ENCODE measurements around the gene C16orf92.
A peak's percentile ranks its signal among the peaks of the same experiment; 100 is the strongest.

Gene C16orf92, protein sequence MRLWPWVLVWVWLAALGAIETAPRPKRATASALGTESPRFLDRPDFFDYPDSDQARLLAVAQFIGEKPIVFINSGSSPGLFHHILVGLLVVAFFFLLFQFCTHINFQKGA

DNA sequence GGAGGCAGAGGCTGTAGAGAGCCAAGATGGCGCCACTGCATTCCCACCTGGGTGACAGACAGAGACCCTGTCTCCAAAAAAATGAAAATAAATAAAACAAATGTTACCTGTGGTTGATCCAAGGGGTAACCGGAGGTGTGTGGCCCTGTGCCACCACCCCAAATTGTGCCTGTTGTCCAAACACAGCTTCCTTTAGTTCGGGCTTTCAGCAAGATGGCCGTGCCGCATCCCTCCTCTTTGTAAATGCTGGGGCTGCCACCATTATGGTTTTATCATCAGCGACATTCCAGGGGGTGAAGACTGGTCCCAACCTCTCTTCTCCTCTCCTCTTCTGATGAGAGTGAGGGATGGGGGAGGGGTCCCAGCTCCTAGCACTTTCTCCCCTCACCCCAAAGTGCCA, at the start of gene C16orf92:
C16orf92 (plus strand) TSS at position 312 of the 400 bp plus-strand sequence. CDS start 143 bp downstream, outside the sequence.
- DNase-seq = no peak

DNA sequence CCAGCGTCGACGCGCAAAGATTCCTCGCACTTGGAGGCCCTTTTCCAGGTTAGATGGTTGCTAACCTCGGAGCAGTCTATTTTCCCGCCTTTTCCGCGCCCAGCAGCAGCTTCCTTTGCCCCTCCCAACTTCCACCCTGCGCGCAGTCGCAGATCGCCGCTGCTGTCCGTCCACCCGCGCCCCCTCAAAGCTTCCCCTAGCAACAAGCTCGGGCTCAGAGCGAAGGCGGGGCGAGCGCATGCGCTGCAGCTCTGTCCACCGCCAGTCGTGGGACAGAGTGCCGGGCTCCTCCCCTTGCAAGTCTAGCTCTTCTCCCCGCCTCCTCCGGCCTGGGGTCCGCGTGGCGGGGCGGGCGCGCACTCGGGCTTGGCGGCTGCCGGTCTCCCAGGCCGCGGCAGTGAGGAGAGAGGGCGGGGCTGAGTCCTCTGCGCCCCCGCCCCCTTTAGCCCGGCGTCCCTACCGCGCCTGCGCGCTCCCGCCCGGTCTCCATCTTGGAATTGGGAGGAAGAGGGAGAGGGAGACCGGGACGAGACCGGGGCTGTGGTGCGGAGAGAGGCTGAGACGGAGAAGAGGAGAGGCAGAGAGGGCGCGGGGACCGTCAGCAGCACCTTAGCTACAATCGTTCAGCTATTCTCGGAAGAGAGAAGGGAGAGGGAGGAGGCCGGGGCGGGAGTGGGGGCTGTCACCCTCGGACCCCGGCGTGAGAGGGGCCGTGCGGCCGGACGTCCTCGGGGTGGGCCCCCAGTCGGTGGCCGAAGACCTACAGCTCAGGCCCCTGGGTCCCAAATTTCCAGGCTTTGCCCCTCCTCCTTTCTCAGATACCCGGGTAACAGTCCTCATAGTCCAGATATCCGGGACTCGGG, 49.4 kb upstream of the C16orf92 start, which contains the start of gene TAOK2:
TAOK2 (plus strand) TSS at position 485 of the 863 bp plus-strand sequence. CDS start 3,905 bp downstream, outside the sequence.
- DNase-seq = peak; percentile 98

DNA sequence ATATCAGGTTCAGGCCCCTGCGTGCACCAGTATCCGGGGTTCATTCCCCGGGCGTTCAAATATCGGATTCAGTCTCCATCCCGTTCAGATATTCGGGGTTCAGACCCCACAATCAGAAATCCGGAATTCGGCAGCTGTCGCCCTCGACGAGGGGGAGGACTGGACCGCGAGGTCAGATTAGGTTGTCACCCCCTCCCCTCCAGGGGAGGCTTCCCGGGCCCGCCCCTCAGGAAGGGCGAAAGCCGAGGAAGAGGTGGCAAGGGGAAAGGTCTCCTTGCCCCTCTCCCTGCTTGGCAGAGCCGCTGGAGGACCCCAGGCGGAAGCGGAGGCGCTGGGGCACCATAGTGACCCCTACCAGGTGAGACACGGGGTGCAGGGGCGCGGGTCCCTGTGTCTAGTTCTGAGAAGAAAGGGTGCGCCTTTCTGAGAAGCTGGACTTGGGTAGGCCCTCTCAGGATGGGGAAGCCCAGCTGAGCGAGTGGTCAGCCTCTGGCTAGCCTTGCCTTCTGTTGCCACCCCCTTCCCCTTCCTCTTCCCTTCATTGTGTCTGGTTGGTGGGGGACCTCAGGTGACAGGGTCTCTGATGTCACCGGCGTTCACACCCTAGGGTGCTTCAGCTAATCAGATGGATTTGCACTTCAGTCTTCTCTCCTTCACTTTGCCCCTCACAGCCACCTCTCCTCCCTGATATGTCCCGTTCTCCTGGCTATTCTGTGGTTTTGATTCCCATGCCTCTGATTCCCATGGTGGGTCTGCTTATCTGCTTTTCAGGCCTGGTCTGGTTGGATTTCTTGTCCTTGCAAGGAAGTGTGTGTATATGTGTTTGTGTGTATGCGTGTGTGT, 48.5 kb upstream of the C16orf92 start:
- DNase-seq = no peak

DNA sequence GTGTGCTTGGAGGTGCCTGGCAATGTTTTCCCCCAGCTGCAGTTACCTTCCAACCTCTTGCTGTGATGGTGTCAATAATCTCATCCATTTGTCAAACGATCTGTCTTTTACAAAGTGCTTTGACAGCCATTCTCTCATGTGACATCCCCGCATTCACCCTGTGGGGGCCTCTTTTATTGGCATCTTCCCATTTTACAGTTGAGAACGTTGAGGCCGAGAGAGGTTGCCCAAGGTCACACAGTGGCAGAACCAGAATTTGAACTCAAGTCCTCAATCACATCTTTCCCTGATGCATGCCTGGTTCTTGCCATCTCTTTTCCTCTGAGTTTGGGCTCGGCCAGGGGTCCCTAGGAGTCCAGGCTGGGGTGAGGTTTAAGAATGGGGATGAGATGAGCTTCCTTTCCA, 47.9 kb upstream of the C16orf92 start:
- no peak for DNase-seq

DNA sequence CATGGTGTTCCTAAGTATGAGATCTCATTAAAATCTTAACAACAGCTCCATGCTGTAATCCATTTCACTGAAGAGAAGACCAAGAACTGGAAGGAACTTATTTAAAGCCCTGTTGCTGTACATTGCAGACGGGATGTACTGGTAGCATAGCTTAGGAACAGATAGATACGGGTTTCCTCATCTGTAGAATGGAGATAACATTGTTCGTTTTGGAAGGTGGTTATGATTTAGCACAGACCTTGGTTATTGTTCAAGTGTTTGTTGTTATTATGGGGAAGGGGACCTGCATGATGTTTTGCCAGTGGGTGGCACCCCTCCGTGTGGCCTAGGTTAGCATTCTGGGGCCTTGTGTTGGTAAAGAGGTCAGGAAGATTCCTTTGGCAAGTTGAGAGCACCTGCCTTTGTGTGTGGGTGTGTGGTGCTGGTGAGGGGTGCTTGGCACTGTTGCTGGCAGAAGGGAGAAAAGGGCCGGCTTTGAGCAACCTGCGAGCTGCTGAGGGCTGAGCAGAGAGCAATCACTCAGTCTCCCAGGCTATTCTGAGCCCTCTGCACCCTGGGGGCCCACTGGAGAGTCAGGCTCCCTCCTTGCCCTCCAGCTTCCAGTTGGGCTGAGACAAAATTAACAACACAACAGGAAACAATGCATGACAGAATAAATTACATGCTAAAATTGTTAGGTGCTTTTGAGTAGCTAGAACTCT, 47.0 kb upstream of the C16orf92 start:
- DNase-seq = no peak

DNA sequence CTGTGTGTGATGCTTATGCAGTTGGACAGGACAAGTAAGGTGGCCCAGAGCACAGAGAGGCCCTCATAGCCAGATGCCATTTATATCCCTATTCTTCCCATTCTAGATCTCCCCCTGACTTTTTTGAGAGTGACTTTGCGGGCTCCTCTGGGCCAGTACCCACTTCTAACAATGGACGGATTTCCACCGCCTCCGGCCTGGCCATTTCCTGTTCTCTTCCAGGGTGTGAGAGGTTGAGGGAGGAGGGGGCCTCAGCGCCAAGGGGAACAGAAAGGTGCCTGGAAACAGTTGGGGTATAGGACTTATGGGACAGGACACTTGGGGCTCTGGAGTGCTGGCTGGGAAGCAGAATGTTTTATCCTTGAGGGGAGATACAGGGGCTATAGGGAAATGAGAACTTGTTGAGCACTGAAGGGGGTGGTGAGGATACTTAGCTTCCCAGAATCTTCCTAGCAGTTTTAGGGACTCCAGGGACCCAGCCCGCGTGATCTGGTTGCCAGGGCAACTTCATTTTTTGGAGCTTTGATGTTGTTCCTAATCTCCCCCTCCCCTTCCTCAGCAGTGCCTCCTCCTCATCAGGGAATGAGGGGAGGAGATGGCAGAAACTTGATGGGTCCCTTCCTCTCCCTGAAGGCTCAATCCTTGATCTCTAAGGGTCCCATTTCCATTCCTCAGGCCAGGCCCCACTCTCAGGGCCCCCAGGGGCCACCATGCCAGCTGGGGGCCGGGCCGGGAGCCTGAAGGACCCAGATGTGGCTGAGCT, 45.8 kb upstream of the C16orf92 start:
- no peak for DNase-seq

DNA sequence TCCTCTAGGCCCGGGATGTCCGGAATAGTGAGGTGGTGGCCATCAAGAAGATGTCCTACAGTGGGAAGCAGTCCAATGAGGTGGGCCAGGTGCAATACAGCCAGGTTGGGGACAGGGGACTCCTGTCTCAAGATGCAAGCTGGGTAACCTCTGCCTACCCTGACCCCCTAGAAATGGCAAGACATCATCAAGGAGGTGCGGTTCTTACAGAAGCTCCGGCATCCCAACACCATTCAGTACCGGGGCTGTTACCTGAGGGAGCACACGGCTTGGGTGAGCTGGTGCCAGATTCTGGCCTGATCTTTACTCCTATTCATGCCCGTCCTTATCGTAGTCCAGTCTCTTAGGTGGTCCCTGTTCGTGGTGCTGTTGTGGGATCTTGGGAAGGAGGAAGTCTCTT, 44.9 kb upstream of the C16orf92 start:
- no peak for DNase-seq

DNA sequence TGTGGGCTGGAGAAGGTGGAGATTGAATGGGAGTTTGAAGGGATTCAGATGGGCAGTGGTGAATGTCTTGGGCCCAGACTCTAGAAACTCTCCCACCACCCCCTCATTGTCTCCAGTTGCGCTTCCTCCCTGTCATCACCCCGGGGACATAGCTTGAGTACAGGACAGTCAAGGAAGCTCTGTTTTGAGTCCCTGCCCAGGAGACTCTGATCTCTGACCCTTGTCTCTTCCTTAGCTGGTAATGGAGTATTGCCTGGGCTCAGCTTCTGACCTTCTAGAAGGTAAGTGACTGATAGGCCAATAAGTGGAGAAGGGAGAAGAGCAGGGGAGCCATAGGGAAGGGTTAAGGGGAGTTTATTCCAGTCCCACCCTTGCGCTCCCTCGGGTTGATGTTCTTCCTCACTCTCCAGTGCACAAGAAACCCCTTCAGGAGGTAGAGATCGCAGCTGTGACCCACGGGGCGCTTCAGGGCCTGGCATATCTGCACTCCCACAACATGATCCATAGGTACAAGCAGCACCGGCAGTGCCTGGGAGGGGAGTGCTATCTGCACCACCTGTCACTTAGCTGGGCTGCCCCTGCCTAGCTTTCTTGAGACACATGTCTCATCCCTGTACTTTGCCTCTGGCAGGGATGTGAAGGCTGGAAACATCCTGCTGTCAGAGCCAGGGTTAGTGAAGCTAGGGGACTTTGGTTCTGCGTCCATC, 44.3 kb upstream of the C16orf92 start:
- DNase-seq = no peak

DNA sequence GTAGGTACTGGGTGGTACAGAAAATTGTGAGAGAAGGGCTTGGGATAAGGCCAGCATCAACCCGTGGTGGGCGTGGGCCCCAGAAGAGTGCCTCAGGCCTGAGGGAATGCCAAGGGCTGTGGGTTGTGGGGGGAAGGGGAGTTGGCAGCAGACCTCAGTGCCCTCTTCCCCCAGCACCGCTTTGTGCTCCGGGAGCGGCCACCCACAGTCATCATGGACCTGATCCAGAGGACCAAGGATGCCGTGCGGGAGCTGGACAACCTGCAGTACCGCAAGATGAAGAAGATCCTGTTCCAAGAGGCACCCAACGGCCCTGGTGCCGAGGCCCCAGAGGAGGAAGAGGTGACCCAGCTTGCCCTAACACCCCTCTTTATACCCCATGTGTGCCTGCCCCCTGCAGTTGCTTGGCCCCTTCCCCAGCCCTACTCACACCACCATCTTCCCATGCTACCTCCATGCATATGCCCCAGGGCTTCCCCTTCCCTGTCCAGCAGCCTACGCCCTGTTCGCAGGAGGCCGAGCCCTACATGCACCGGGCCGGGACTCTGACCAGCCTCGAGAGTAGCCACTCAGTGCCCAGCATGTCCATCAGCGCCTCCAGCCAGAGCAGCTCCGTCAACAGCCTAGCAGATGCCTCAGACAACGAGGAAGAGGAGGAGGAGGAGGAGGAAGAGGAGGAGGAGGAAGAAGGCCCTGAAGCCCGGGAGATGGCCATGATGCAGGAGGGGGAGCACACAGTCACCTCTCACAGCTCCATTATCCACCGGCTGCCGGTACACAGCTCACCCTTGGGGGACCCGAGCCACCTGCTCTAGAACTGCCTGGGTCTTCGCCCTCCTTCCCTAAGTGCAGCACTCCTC, 40.2 kb upstream of the C16orf92 start:
- DNase-seq = no peak

DNA sequence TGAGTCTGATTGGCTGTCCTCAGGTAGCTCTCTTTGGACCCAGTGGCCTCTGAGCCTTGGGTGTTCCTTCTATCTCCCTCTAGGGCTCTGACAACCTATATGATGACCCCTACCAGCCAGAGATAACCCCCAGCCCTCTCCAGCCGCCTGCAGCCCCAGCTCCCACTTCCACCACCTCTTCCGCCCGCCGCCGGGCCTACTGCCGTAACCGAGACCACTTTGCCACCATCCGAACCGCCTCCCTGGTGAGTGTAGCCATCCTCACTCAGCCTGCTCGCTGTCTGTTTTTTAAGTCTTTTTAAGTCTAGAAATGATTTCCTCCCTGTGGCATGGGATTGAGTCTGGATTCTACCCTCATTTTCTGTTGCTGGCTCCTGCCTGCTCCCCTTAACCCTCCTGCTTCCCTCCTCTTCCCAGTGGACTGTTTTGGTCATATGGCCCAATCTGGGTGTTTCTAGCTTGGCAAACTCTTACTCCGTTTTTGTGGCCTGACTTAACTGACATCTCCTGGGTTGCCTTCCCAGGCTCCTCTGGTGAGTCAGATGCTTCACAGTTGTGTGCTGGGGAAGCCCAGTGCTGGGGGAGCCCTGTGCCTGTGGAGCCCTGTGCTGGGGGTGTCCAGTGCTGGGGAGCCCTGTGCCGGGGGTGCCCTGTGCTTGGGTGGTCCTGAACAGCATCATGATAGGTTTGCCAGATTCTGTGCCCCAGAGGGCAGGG, 39.4 kb upstream of the C16orf92 start:
- DNase-seq = no peak

DNA sequence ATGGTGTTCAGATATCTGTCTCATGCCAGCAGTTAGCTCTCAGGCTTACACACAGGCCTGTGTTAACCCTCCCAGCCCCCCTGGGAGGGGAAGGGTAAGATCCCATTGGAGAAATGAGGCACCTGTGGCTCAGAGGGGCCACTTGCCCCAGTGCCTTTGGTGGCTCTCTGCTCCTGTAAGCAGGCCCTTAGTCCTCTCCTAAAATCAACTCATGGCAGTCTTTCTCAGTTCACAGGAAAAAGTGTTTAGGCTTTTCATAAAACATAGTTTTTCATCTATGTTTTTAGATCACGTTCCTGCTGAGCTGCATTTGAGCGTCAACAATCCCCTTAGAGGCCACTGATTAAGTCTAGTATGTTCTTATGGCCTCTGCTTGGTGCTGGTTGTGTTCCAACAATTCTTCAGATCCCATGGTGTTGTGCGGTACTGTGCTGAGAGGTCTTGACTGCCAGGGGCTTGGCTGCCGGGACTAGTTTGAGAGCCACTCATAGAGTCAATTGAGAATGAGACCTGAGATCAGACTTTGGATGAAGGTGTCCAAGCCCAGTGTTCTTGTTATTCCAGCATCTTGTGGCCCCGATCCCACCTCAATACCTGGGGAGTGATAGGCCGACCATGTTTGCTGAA, 38.7 kb upstream of the C16orf92 start:
- no peak for DNase-seq

DNA sequence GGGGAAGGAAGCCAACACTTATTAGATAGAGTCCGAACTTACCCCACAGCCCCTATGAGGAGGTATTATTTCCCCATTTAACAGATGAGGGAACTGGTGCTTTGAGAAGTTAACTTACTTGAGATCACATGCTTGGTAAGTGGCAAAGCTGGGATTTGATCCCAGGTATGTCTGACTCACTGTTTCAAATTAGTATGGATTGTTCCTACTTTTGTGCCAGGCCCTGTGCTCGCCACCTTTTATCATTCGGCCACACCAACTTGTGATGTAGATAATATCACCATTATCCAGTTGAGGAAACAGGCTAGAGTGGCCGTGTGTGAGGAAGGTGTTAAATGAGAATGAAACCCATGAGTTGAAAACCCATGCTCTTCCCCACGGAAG, 38.2 kb upstream of the C16orf92 start:
- DNase-seq = no peak

DNA sequence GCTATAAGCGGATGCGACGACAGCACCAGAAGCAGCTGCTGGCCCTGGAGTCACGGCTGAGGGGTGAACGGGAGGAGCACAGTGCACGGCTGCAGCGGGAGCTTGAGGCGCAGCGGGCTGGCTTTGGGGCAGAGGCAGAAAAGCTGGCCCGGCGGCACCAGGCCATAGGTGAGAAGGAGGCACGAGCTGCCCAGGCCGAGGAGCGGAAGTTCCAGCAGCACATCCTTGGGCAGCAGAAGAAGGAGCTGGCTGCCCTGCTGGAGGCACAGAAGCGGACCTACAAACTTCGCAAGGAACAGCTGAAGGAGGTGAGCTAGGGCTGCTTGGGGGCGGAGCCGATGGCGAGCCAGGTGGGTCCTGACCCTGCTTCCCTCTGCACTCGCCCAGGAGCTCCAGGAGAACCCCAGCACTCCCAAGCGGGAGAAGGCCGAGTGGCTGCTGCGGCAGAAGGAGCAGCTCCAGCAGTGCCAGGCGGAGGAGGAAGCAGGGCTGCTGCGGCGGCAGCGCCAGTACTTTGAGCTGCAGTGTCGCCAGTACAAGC, 37.7 kb upstream of the C16orf92 start:
- DNase-seq = no peak

DNA sequence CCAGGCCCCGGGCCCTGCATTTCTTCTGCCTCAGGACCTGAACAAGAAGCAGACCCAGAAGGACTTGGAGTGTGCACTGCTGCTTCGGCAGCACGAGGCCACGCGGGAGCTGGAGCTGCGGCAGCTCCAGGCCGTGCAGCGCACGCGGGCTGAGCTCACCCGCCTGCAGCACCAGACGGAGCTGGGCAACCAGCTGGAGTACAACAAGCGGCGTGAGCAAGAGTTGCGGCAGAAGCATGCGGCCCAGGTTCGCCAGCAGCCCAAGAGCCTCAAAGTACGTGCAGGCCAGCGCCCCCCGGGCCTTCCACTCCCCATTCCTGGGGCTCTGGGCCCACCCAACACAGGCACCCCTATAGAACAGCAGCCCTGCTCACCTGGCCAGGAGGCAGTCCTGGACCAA, 36.8 kb upstream of the C16orf92 start:
- no peak for DNase-seq

DNA sequence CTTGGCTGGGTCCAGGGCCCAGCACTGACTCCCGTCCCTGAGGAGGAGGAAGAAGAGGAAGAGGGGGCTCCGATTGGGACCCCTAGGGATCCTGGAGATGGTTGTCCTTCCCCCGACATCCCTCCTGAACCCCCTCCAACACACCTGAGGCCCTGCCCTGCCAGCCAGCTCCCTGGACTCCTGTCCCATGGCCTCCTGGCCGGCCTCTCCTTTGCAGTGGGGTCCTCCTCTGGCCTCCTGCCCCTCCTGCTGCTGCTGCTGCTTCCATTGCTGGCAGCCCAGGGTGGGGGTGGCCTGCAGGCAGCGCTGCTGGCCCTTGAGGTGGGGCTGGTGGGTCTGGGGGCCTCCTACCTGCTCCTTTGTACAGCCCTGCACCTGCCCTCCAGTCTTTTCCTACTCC, 36.1 kb upstream of the C16orf92 start:
- no peak for DNase-seq

DNA sequence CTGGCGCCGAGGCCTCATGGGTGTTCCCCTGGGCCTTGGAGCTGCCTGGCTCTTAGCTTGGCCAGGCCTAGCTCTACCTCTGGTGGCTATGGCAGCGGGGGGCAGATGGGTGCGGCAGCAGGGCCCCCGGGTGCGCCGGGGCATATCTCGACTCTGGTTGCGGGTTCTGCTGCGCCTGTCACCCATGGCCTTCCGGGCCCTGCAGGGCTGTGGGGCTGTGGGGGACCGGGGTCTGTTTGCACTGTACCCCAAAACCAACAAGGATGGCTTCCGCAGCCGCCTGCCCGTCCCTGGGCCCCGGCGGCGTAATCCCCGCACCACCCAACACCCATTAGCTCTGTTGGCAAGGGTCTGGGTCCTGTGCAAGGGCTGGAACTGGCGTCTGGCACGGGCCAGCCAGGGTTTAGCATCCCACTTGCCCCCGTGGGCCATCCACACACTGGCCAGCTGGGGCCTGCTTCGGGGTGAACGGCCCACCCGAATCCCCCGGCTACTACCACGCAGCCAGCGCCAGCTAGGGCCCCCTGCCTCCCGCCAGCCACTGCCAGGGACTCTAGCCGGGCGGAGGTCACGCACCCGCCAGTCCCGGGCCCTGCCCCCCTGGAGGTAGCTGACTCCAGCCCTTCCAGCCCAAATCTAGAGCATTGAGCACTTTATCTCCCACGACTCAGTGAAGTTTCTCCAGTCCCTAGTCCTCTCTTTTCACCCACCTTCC, 35.5 kb upstream of the C16orf92 start:
- no peak for DNase-seq

DNA sequence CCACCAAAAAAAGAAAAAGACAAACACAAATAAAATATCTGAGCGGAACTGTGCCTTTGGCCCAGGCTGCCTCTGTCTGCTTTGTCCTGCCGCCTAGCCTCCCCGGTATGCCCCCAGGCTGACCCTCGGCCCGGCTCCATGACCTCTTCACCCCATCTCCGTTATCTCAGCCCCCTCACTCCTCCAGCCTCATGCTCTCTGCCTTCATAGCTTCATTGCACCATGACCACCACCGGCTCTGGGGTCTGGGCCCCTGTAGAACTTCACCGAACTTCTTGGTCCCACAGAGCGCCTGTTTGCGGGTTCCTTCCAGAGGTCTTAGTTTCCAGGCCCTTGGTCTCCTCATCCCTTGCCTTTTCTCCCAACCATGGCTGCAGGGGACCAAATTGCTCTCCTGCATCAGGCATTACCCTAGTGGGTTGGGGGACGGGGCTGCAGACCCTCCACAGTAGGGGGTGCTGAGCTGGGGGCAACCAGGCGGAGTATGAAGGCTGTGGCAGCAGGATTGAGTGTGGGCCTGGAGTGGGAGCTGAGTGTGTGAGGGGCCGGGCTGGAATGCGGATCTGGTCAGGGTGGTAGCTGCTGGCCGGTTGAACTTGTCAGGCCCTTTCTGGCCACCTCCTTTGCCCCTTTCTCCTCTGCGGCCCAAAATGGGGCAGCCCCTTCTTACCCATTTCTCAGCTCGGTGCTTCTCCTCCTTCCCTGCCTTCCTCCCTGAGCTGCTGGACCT, 34.5 kb upstream of the C16orf92 start:
- DNase-seq = no peak
